GM12878 (cell line): Measurements from ENCODE around the gene RNF41.

Experiments
- BHLHE40 ChIP-seq, 2 experiments: fragments of 450-650 bp in 1 of 2; IDR thresholded peaks; 2 replicates each; pipeline ENCODE4 v1.6.1; 2011 to 2017; ENCODE audit warnings: low read depth in 2 of 2, borderline replicate concordance in 1 of 2, improper control_type of control experiment in 1 of 2, low read length in 1 of 2, mild to moderate bottlenecking in 1 of 2
- CTCF ChIP-seq, 3 experiments: IDR thresholded peaks in 2 of 3; conservative IDR thresholded peaks in 1 of 3; 2 replicates each; pipeline ENCODE4 v1.5.1; 2011; ENCODE audit warnings: low read depth in 3 of 3, low read length in 3 of 3, mild to moderate bottlenecking in 3 of 3, control low read depth in 2 of 3, moderate library complexity in 2 of 3, inconsistent platforms in 1 of 3, mixed read lengths in 1 of 3; ENCODE audit not compliant: control insufficient read depth in 2 of 3, insufficient read depth in 1 of 3; ENCODE audit errors: extremely low read depth in 1 of 3
- EGR1 ChIP-seq, 2 experiments: IDR thresholded peaks; 1 replicate in 1 of 2; 2 replicates in 1 of 2; pipeline ENCODE4 v1.6.1; 2011 to 2012; ENCODE audit warnings: low read depth in 2 of 2, low read length in 2 of 2, borderline replicate concordance in 1 of 2, mild to moderate bottlenecking in 1 of 2, moderate library complexity in 1 of 2
- HDGF ChIP-seq: fragments of 450-650 bp; IDR thresholded peaks from 2 replicates; pipeline ENCODE4 v1.6.1; 2016; ENCODE audit warnings: antibody characterized with exemption
- IKZF2 ChIP-seq, 2 experiments: fragments of 450-650 bp; IDR thresholded peaks; 2 replicates each; pipeline ENCODE4 v1.6.1; 2017; ENCODE audit warnings: mild to moderate bottlenecking in 2 of 2, moderate library complexity in 2 of 2
- MAX ChIP-seq: IDR thresholded peaks from 2 replicates; pipeline ENCODE4 v1.6.1; 2012; ENCODE audit warnings: low read depth, low read length, improper control_type of control experiment
- POLR2A ChIP-seq: IDR thresholded peaks from 2 replicates; pipeline ENCODE4 v1.6.1; 2011; ENCODE audit warnings: low read depth, mild to moderate bottlenecking, low read length
- POLR2AphosphoS5 ChIP-seq: IDR thresholded peaks from 2 replicates; pipeline ENCODE4 v1.6.1; 2011; ENCODE audit warnings: mild to moderate bottlenecking, low read length, inconsistent platforms
- SMC3 ChIP-seq: IDR thresholded peaks from 2 replicates; pipeline ENCODE4 v1.6.1; 2011; ENCODE audit warnings: low read length, improper control_type of control experiment, borderline replicate concordance
- USF2 ChIP-seq: IDR thresholded peaks from 2 replicates; pipeline ENCODE4 v1.6.1; 2011; ENCODE audit warnings: low read depth, low read length, improper control_type of control experiment, borderline replicate concordance

GRCh38 chr12:56219840-56220239, 1.9 kb downstream of the RNF41 start:
- TF ChIP-seq IKZF2 (IDR thresholded peaks at IDR 0.05) (no peak), SMC3 (no peak), HDGF (no peak), BHLHE40 (IDR thresholded peaks at IDR 0.05; ENCODE audit: borderline replicate concordance in 1 of 2, low read depth in 2 of 2, low read length in 1 of 2) (no peak), POLR2A (no peak), EGR1 (IDR thresholded peaks at IDR 0.05; ENCODE audit: borderline replicate concordance in 1 of 2, low read depth in 2 of 2, low read length in 2 of 2) (no peak), MAX (no peak), CTCF (IDR thresholded peaks at IDR 0.05 in 2 of 3, conservative IDR thresholded peaks at IDR 0.05 in 1 of 3; ENCODE audit: control insufficient read depth in 2 of 3, extremely low read depth in 1 of 3, insufficient read depth in 1 of 3, low read depth in 3 of 3, low read length in 3 of 3) (no peak), POLR2AphosphoS5 (no peak), USF2 (no peak)
